ENCODE measurements around the gene MRPL34. TPM values are rescaled to one million over a fixed set of nuclear protein-coding genes. Genes with fewer than 3 reads are reported as not detected.

MRPL34 gene
- total and polyA plus RNA-seq, 5 donors = 131 to 321 (median 176) TPM

- intact Hi-C loops (cut with DNase I) = no loop called here
Measured at GRCh38 chr19:17302391-17303166, 3.1 kb upstream of the MRPL34 start.

GRCh38 chr19:17303167-17303939 lies 2.3 kb upstream of the MRPL34 start, which contains the start of gene ABHD8:
TSS of gene ABHD8 (minus strand) at chr19:17303425. CDS start at chr19:17301616, 1,809 bp downstream.
- intact Hi-C loops (cut with DNase I) = no loop called here
- WGBS = under 1% methylated on average over 52 of the region's 52 CpGs
- H3K27ac ChIP-seq (ENCODE audit: low read length) = peak within 1 kb of the TSS; percentile 31
- peak within 1 kb of the TSS; percentile 87 for H3K4me3 ChIP-seq (ENCODE audit: low read length)
- H3K27me3 ChIP-seq (ENCODE audit: control insufficient read depth, insufficient read depth) = no peaks in the 10 kb centered on the region
- H3K4me1 ChIP-seq (ENCODE audit: control insufficient read depth, insufficient read depth, low read length) = no peaks in the 10 kb centered on the region
- ATAC-seq (peak; percentile 88 to 91), DNase-seq (peak; percentile 97 to 99 (median 98))
- no peaks in the 10 kb centered on the region for H3K9me3 ChIP-seq (ENCODE audit: control insufficient read depth, low read length)

More at GRCh38 chr19:17302391-17303166, 3.1 kb upstream of the MRPL34 start:
- H3K4me1 ChIP-seq (ENCODE audit: control insufficient read depth, insufficient read depth, low read length) = no peaks in the 10 kb centered on the region
- ATAC-seq = peak in 1 of 2 donors; percentile 1
- peak overlapping the region; percentile 87 for H3K4me3 ChIP-seq (ENCODE audit: low read length)
- peak in 2 of 3 donors; percentile 73 to 80 for DNase-seq
- no peaks in the 10 kb centered on the region for H3K9me3 ChIP-seq (ENCODE audit: control insufficient read depth, low read length)
- no peak overlapping the region for H3K27ac ChIP-seq (ENCODE audit: low read length)
- H3K27me3 ChIP-seq (ENCODE audit: control insufficient read depth, insufficient read depth) = no peaks in the 10 kb centered on the region
- WGBS = 12% methylated on average over 29 of the region's 29 CpGs

- no peak for ATAC-seq
- intact Hi-C loops (cut with DNase I) = no loop called here
- Histone ChIP-seq H3K27me3 (ENCODE audit: control insufficient read depth, insufficient read depth) (no peaks in the 10 kb centered on the region), H3K4me3 (ENCODE audit: low read length) (no peak overlapping the region), H3K27ac (ENCODE audit: low read length) (peak overlapping the region; percentile 31), H3K4me1 (ENCODE audit: control insufficient read depth, insufficient read depth, low read length) (no peaks in the 10 kb centered on the region), H3K9me3 (ENCODE audit: control insufficient read depth, low read length) (no peaks in the 10 kb centered on the region)
- WGBS = 51% methylated on average over 12 of the region's 12 CpGs
- DNase-seq = no peak
Measured at GRCh38 chr19:17303940-17304267, 1.8 kb upstream of the MRPL34 start.

GRCh38 chr19:17304386-17305215 lies 1.1 kb upstream of the MRPL34 start:
- H3K9me3 ChIP-seq (ENCODE audit: control insufficient read depth, low read length) = no peaks in the 10 kb centered on the region
- no peak overlapping the region for H3K4me3 ChIP-seq (ENCODE audit: low read length)
- H3K27ac ChIP-seq (ENCODE audit: low read length) = peak overlapping the region; percentile 38
- no peaks in the 10 kb centered on the region for H3K27me3 ChIP-seq (ENCODE audit: control insufficient read depth, insufficient read depth)
- 56% methylated on average over 12 of the region's 12 CpGs for WGBS
- H3K4me1 ChIP-seq (ENCODE audit: control insufficient read depth, insufficient read depth, low read length) = no peaks in the 10 kb centered on the region
- no peak for DNase-seq
- intact Hi-C loops (cut with DNase I) = no loop called here
- no peak for ATAC-seq

GRCh38 chr19:17305216-17305516 lies 506 bp upstream of the MRPL34 start:
- no peaks in the 10 kb centered on the region for H3K4me1 ChIP-seq (ENCODE audit: control insufficient read depth, insufficient read depth, low read length)
- intact Hi-C loops (cut with DNase I) = no loop called here
- H3K4me3 ChIP-seq (ENCODE audit: low read length) = no peak overlapping the region
- H3K27me3 ChIP-seq (ENCODE audit: control insufficient read depth, insufficient read depth) = no peaks in the 10 kb centered on the region
- 1% methylated on average over 7 of the region's 7 CpGs for WGBS
- ATAC-seq (no peak), DNase-seq (no peak)
- no peaks in the 10 kb centered on the region for H3K9me3 ChIP-seq (ENCODE audit: control insufficient read depth, low read length)
- peak overlapping the region; percentile 38 for H3K27ac ChIP-seq (ENCODE audit: low read length)

GRCh38 chr19:17306285-17306714 lies 628 bp downstream of the MRPL34 start:
- H3K9me3 ChIP-seq (ENCODE audit: control insufficient read depth, low read length) = no peaks in the 10 kb centered on the region
- 10% methylated on average over 28 of the region's 28 CpGs for WGBS
- peak overlapping the region; percentile 86 for H3K27ac ChIP-seq (ENCODE audit: low read length)
- ATAC-seq (no peak), DNase-seq (no peak)
- no peaks in the 10 kb centered on the region for H3K4me1 ChIP-seq (ENCODE audit: control insufficient read depth, insufficient read depth, low read length)
- intact Hi-C loops (cut with DNase I) = no loop called here
- no peaks in the 10 kb centered on the region for H3K27me3 ChIP-seq (ENCODE audit: control insufficient read depth, insufficient read depth)
- H3K4me3 ChIP-seq (ENCODE audit: low read length) = peak overlapping the region; percentile 44

GRCh38 chr19:17307876-17308377 lies 2.3 kb downstream of the MRPL34 start:
- no peak overlapping the region for H3K27ac ChIP-seq (ENCODE audit: low read length)
- no peaks in the 10 kb centered on the region for H3K4me1 ChIP-seq (ENCODE audit: control insufficient read depth, insufficient read depth, low read length)
- no peak overlapping the region for H3K4me3 ChIP-seq (ENCODE audit: low read length)
- no peaks in the 10 kb centered on the region for H3K27me3 ChIP-seq (ENCODE audit: control insufficient read depth, insufficient read depth)
- intact Hi-C loops (cut with DNase I) = no loop called here
- DNase-seq = no peak
- WGBS = 87% methylated on average over 8 of the region's 8 CpGs
- no peak for ATAC-seq
- H3K9me3 ChIP-seq (ENCODE audit: control insufficient read depth, low read length) = no peaks in the 10 kb centered on the region

GRCh38 chr19:17309198-17309964 lies 3.7 kb downstream of the MRPL34 start, which contains the start of gene DDA1:
TSS of gene DDA1 (plus strand) at chr19:17309563. CDS start at chr19:17309655, 92 bp downstream.
- intact Hi-C loops (cut with DNase I) = no loop called here
- ATAC-seq = peak; percentile 94
- peak; percentile 99 to 100 (median 100) for DNase-seq
- Histone ChIP-seq H3K27me3 (ENCODE audit: control insufficient read depth, insufficient read depth) (no peaks in the 10 kb centered on the region), H3K9me3 (ENCODE audit: control insufficient read depth, low read length) (no peaks in the 10 kb centered on the region), H3K4me1 (ENCODE audit: control insufficient read depth, insufficient read depth, low read length) (no peaks in the 10 kb centered on the region), H3K27ac (ENCODE audit: low read length) (no peak within 1 kb of the TSS), H3K4me3 (ENCODE audit: low read length) (peak within 1 kb of the TSS; percentile 77)
- WGBS = under 1% methylated on average over 46 of the region's 46 CpGs

GRCh38 chr19:17309965-17310461 lies 4.3 kb downstream of the MRPL34 start:
- no peak for DNase-seq
- no peaks in the 10 kb centered on the region for H3K4me1 ChIP-seq (ENCODE audit: control insufficient read depth, insufficient read depth, low read length)
- H3K4me3 ChIP-seq (ENCODE audit: low read length) = peak overlapping the region; percentile 77
- ATAC-seq = no peak
- no peaks in the 10 kb centered on the region for H3K9me3 ChIP-seq (ENCODE audit: control insufficient read depth, low read length)
- no peak overlapping the region for H3K27ac ChIP-seq (ENCODE audit: low read length)
- 7% methylated on average over 23 of the region's 23 CpGs for WGBS
- no peaks in the 10 kb centered on the region for H3K27me3 ChIP-seq (ENCODE audit: control insufficient read depth, insufficient read depth)
- intact Hi-C loops (cut with DNase I) = no loop called here

Measured in right cardiac atrium (tissue), 5 donors.